ENCODE data around the gene GPRIN1.
"Not testable (repeated sequence)": the region's sequence is repeated elsewhere in the genome, so short reads cannot be mapped to it uniquely, and the experiment has no call there.

Gene GPRIN1

DNA sequence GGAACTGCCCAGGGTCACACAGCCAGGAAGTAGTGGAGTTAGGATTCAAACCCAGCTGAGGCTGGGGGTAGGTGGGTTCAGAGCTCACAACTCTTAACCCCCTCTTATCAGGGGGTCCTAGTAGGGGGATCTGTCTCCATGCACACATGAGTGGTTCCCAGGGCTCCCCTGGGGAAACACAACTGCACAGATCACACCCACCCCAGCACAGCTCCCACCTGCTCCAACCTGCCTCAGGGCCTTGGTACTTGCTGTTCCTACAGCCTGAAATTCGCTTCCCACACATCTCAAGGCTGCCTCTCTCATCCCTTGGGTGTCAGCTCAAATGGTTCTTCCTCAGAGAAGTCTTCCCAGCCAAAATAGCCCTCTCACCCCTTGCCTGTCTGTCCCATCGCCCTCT, 15.6 kb upstream of the GPRIN1 start:
- no peak for DNase-seq (ENCODE audit: low read depth in 2 of 2, low spot score in 1 of 2)

DNA sequence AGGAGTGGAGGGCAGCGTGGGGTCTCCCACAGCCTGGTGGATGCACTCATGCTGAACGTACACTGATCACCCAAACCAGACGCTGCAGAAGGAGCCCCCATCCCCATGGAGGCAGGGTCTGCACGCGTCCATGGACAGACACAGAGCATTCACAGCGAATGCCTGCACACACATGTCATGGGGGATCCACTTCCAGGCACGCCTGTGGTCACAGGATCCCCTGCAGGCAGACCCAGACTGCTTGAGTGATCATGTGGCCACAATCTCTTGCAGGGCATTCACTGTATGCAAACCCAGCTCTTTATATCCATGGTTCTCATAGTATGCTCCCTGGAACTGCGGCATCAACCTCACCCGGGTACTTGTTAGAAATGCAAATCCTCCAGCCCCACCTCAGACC, 15.0 kb upstream of the GPRIN1 start:
- no peak for DNase-seq (ENCODE audit: low read depth in 2 of 2, low spot score in 1 of 2)

DNA sequence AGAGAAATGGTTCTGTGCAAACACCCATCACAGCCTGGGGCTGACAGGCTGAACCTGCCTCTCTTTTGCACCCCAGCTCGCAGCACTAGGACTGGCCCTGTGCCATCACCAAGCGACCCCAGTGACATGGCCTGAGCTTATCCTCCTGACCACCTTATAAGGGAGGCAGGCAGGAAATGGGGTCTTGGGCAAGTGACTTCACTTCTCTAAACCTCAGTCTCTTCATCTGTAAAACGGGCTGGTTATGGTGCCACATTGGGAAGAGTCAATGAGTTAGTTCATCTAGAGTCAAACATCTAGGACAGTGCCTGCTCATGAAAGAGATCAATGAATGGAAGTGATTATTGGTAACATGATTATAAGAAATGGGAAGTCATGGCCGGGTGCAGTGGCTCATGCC, 14.2 kb upstream of the GPRIN1 start:
- no peak for DNase-seq (ENCODE audit: low read depth in 2 of 2, low spot score in 1 of 2)

DNA sequence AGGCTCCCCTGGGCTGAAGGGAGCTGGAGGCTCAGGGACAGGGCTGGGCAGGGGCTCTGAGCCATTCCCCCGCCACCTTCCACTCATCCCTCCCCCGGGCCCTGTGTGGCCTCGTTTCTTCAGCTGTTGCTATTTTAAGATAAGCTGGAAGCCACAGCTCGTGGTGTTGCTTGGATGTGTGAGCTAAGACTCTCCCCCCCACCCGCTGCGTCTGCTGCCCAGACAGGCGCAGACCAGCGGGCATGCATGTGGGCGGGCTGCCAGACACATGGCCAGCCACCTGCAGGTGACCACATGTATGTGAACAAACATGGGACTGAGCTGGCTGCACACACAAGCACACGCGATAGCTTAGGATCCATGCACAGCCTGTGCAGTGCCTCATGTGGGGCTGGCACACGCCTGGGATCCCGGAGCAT, 11.7 kb upstream of the GPRIN1 start:
- DNase-seq (ENCODE audit: low read depth in 2 of 2, low spot score in 1 of 2) = no peak

DNA sequence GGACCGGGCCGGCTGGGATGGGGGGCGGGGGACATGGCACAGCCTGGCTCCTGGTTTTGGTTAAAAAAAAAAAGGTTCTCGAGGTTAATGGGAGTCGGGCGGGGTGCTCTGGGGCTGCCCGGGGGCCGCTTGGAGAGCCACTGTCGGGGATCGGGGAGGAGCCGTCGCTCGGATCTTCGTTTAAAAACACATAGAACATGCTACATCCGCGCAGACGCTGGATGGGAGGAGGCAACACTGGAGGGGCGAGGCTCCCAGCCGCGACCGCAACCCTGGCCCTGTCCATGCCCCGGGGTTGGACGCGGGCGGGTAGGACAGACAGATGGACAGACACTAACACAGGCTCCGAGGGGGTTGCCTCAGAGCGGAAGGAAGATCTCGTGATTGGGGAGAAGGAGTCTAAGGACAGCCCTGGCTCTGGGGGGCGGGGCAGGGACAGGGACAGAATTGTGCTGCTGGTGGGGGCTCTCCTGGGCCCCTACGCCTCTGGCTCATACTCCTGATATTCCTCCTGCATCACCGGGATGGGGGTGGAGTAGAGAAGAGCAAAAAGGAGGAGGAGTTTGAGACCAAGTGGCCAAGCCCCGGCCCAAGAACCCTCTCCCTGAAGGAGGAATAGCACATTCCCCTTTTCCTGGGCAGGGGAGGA, 10.5 kb upstream of the GPRIN1 start:
- no peak for DNase-seq (ENCODE audit: low read depth in 2 of 2, low spot score in 1 of 2)

DNA sequence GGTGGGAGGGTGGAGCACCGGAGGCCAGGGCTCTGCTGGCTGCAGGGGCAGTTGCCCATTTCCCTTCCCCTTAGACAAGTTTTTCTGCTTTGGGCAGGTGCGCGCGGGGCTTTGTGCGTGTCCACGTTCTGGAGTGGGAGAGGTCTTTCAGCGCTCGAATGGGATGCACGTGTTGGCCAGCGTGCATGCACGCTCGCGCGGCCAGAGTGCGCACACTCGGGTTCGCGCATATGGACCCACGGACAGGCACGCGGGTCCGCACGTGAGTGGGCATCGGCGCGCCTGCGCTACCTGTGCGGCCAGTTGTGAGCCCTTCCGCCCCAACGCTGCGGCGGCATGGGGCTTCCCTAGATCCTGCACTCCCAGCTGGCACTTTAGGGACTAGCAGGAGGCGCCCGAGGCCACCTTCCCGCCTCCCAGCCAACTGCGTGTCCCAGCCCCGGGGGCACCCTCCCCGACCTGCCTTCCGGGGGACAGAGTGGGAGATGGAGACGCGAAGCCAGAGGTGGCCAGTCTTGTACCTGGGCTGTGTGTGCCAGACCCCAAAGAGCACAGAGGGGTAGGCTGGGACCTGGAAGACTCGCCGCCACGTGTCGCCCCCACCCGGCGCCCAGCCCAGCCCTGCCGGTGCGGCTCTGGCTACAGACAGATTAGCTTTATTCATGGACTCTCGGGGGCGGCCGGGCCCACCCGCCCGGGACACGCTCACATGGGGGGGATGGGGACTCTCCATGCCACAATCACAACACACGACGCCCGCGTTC, 9.8 kb upstream of the GPRIN1 start:
- no peak for DNase-seq (ENCODE audit: low read depth in 2 of 2, low spot score in 1 of 2)

DNA sequence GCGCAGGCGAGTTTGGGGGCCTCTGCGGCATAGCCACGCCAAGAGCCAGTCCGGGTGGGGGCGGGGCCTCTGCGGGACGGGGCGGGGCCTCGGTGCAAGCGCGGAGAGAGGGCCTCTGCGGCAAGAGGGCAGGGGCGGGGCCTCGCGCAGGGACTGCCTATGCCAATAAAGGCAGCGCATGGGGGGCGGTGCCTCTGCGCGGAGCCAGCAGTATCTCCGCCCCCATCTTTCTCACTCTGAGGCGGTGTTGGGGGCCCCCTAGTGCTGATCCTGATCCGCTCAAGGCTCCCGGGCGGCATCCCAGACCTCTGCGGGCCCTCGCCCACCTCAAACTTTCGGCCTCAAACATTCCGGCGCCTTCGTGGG, 9.2 kb upstream of the GPRIN1 start:
- DNase-seq (ENCODE audit: low read depth in 2 of 2, low spot score in 1 of 2) = peak; percentile 47 to 65

DNA sequence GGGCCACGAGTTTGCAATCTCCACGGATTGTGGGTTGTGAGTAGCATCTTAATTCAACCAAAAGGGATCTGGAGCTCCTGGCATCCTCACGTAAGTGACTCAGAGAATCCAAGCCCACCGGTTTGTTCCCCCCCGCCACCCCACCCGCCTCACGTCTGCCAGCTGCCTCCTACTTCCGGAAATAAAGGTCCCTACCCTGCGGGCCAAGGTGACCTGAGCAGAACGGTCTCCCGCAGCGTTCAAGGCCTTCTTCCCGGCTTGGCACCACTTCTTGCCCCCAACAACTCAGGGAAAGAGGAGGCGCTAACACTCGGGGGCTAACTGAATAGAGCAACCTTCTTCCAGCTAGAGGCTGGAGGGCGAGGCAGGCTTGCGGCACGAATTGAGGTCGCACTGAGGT, 8.8 kb upstream of the GPRIN1 start:
- DNase-seq (ENCODE audit: low read depth in 2 of 2, low spot score in 1 of 2) = no peak

DNA sequence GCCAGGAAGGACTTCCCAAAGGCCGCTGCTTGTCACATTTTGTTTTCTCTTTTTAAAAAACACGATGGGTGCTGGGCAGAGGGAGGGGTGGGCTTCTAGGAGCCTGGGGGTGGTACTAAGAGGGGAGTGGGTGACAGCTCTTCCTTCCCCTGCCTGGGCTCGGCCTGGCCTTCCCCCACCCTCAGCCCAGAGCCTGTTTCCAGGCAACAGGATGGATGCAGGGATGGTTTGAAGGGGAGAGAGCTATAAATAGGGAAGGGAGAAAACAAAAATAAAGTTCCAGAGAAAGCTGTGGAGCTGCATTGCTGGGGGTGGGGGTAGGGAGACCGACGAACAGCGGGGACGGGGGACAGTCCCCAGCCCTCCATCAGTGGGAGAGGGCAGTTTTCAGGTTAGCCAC, 6.6 kb upstream of the GPRIN1 start:
- DNase-seq (ENCODE audit: low read depth in 2 of 2, low spot score in 1 of 2) = no peak

DNA sequence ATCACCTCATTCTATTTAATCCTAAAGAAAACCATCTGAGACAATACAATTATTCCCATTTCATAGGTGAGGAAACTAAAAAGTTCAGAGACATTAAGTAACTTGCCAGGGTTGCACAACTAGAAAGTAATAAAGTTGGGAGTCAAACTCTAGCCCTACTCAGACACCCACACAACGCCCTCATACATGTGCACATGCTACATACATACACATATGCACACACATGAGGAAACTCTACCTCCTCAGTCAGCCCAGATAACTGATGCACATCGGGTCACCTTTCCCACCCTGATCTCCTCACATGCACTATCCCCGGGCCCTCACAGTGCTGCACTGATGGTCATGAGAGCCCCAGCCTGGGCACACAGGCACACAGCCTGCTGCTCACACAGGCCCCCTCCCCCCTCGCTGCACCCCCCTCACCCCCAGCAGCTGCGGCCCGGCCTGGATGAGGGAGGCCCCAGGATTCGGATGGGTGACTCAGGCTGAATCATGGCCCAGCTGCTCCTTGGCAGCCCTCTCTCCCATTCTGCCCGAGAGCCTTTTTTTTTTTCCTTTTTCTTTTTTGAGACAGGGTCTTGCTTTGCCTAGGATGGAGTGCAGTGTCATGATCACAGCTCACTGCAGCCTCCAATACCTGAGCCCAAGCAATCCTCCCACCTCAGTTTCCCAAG, 5.0 kb upstream of the GPRIN1 start:
- no peak for DNase-seq (ENCODE audit: low read depth in 2 of 2, low spot score in 1 of 2)

DNA sequence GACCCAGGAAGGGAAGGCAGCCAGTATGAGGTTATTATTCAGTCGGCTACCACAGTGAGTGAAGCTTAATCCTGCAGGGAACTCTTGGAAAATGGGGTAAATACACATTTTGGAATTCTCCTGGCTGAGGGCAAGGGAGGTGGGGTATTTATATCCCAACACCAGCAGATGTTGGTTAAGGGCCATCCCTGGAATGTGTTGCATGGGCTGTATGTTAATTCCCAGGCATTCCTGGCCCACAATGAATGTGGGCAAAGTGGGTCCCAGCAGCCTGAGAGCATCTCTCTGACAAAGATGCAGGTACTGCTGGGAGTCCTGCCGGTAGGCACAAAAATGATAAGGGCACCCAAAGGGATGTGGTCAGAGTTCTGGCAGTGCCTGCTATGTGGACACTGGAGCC, 2.9 kb upstream of the GPRIN1 start:
- no peak for DNase-seq (ENCODE audit: low read depth in 2 of 2, low spot score in 1 of 2)

DNA sequence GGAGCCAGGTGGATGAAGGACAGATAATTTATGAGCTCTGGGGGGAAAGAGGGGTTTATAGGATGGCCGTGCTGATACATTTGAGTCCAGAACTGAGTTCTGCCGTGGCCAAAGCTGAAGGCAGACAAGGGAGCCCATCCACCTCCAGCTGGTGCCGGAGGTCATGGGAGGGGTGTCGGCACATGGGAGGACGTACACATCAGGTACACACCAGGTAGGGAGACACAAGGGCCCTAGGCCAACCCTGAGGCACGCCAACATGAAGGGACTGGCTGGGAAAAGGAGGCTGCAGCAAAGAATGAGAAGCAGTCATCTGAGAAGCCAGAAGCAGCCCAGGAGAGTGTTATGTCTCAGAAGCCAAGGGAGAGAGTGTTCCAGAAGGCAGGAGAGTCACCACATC, 2.1 kb upstream of the GPRIN1 start:
- DNase-seq (ENCODE audit: low read depth in 2 of 2, low spot score in 1 of 2) = no peak

DNA sequence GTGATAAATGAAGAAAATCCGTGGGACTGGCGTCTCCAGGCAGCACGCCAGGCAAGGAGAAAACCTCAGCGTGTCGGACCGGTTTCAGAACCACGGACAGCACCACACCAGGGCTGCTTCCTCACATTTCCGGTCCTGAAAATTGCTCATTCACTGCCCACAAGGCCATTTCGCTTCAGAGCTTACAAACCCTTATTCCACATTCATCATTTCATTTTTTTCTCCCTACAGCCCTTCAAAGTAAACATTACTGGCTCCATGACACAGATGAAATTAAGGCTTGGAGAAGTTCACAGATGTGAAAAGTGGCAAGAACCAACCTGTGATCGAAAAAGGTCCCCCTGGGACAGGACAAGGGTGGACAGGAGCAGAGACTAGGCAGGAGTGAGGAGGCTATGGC, 1.5 kb upstream of the GPRIN1 start:
- no peak for DNase-seq (ENCODE audit: low read depth in 2 of 2, low spot score in 1 of 2)

DNA sequence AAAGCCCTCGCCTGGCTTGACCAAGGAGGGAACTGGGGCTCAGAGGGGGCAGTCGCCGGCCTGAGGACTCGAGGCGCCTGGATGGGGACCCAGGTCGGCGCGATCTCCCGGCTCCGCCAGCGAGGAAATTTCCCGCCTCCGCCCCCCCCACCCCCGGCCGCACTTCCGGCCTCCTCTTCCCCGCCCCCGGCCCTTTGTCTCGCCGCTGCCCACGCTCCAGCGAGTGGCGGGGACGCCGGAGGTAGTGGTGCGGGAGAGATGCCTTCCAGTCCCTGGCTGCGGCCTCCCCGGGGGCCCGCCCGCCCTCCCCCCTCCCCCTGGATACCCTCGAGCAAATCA, 448 bp upstream of the GPRIN1 start:
- DNase-seq (ENCODE audit: low read depth in 2 of 2, low spot score in 1 of 2) = no peak

DNA sequence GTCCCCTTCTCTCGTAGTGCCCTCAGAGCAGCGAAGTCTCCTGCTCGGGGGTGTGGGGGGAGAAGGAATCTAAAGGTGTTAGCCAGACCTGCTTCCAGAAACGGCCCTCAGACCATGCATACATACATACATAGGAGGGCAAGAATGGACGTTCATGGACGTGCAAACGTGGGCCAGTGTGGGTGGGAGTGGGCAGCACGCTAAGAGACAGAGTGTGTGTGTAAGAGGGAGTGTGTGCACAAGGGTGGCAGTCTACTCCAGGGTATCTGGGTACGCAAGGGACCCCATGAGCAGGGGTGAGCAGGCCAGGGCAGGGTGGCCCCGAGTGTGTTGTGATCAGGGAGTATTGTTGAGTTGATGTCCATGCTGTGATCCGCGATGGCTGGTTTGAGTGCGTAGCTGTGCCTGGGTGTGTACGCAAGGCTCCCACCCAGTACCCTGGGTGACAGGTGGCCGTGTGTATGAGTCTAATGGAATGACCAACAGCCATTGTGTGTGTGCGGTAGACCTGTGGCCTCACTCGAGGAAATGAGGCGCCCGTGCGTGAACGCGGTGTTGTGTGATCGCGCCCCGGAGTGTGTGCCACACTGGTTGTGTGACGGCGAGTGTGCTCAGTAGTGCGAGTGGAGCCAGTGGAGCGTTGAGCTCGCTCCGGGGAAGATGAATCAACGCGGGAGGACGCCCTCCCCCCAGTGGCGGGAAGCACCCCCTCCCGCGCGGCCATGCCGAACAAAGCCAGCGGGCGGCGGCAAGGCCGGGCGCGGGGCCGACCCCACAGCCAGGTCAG, 826 bp downstream of the GPRIN1 start:
- DNase-seq (ENCODE audit: low read depth in 2 of 2, low spot score in 1 of 2) = no peak

DNA sequence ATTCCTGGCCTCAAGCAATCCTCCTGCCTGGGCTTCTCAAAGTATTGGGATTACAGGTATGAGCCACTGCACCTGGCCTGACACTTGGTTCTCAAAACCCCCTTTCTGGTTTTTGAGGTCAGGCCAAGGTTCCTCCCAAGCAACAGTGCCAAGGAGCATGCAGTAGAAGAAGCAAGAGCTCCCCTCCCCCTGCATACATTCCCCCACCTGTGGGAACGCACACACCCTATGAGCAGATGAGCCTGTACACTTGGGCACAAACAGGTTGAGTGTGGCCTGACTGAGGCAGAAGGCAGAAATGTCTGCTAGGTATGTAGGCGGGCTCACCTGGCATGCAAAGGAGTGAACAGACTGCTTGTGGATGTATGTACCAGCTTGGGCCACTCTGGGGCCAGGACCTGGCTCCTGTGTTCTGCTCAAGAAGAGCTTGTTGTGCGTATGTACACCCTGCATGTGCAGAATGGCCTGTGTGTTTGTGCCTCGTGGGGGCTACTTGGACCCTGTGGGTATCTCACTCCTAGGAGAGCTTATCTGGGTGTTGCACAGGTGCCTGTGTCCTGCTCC, 1.7 kb downstream of the GPRIN1 start:
- no peak for DNase-seq (ENCODE audit: low read depth in 2 of 2, low spot score in 1 of 2)

DNA sequence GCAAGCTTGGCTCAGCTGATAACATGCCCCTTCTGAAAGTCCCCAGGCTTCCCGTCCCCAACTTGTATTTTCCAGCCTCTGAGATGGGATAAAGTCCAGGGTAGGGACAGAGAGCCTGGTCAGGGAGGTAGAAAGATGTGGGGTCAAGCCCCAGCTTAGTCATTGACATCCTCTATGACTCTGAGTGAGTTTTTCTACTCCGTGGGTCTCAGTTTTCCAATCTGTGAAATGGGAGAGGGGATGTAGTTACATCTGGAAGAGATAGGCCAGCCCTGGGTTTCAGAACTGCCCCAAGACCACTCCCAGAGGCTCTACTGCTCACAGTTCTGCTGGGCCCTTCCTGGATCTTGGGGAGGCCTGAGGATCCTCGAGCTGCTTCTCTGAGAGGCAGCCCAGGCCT, 3.1 kb downstream of the GPRIN1 start:
- DNase-seq (ENCODE audit: low read depth in 2 of 2, low spot score in 1 of 2) = no peak

DNA sequence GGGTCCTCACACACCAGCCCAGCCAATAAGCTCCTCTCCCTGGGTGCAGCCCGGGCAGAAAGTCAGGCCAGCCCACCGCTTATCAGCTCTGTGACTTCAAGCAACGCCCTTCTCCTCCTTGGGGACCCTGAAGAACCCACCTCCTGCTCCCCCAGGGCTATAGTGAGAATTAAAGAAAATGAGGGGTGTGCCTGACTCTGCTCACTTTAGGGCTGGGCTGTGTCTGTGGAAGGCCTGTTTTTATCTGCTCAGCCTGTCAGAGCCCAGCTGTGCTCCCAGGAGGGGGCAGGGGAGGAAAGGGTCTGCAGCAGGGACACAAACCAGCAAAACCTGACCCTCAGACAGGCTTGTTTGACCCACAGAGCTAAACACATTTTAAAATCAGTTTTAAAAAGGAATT, 3.9 kb downstream of the GPRIN1 start:
- no peak for DNase-seq (ENCODE audit: low read depth in 2 of 2, low spot score in 1 of 2)

DNA sequence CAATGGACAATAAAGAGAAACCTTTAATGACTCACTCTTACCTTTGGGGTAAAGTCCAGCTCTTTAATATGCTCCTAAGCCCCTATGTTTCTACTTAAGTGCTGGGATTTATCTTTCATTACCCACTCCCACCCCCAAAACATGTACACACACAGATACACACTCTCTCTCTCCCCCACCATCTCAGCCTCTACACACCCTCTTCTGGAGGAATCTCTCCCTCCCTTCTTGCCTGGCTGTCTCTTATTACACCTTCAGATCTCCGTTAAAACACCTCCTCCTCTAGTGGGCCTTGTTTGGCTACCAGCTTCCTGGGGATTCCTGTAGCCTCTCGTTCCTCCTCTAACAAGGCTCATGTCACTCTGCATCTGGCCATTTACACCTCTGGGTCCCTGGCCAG, 6.9 kb downstream of the GPRIN1 start:
- no peak for DNase-seq (ENCODE audit: low read depth in 2 of 2, low spot score in 1 of 2)

DNA sequence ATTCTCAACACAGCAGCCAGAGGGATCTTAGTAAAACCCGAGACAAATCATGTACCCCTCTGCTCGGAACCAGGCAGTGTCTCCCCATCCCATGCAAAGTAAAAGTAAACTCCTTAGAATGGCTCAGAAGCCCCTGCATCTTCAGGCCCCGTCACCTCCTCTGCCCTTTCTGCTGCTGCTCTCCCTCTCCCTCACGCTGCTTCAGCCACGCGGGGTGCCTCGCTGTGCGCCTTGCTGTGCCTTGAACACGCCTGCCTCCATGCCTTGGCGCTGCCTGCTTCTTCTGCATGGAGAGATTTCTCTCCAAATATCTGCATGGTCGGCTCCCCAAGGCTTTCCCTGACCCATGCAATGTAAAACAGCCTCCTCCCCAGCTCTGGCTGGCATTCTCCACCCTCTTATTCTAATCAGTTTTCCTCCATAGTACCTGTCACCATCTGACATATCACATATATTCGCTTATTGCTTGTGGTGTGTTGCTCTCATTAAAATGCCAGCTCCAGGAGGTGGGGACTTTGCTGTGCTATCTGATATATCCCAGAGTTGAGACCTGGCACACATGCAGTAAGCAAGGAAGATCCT, 8.0 kb downstream of the GPRIN1 start:
- no peak for DNase-seq (ENCODE audit: low read depth in 2 of 2, low spot score in 1 of 2)

DNA sequence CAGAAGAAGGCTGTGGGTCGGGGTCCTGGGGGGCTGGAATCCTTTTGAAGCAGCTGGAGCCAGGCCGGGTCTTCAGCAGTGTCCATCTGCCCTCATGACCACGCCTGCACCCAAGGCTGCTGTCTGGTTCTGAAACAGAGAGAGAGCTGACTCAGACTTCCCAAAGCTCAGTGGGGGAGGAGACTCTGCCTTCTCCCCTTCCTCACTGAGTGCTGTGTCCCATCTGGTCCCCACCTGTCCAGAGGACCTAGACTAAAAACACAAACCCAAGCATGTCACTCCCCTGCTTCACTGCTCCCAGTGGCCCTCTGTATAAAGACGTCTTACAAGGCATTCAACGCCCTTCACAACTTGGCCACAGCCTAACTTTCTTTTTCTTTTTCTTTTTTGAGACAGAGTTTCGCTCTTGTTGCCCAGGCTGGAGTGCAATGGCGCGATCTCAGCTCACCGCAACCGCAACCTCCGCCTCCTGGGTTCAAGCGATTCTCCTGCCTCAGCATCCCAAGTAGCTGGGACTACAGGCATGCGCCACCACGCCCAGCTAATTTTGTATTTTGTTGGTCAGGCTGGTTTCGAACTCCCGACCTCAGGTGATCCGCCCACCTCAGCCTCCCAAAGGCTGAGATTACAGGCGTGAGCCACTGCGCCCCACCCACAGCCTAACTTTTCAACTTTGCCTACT, 10.1 kb downstream of the GPRIN1 start:
- DNase-seq (ENCODE audit: low read depth in 2 of 2, low spot score in 1 of 2) = not testable (repeated sequence)
